GM19023 (cell line): ENCODE measurements around the gene FECH.
"Not testable (repeated sequence)": the region's sequence is repeated elsewhere in the genome, so short reads cannot be mapped to it uniquely, and the experiment has no call there.

Experiments
- ATAC-seq: cut with Tn5 transposase; IDR thresholded peaks from one replicate; pipeline ENCODE4 v1.9.1; 2021; ENCODE audit warnings: mild to moderate bottlenecking, moderate library complexity; ENCODE audit not compliant: unreplicated experiment

The FECH gene, protein sequence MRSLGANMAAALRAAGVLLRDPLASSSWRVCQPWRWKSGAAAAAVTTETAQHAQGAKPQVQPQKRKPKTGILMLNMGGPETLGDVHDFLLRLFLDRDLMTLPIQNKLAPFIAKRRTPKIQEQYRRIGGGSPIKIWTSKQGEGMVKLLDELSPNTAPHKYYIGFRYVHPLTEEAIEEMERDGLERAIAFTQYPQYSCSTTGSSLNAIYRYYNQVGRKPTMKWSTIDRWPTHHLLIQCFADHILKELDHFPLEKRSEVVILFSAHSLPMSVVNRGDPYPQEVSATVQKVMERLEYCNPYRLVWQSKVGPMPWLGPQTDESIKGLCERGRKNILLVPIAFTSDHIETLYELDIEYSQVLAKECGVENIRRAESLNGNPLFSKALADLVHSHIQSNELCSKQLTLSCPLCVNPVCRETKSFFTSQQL

GRCh38 chr18:57586251-57587049 lies at the start of gene FECH:
Gene FECH (minus strand): TSS chr18:57586702. CDS start chr18:57586620, 82 bp downstream.
- peak; percentile 97 for ATAC-seq

- no peak for ATAC-seq
Measured at GRCh38 chr18:57635003-57635822, 48.7 kb upstream of the FECH start.

DNA sequence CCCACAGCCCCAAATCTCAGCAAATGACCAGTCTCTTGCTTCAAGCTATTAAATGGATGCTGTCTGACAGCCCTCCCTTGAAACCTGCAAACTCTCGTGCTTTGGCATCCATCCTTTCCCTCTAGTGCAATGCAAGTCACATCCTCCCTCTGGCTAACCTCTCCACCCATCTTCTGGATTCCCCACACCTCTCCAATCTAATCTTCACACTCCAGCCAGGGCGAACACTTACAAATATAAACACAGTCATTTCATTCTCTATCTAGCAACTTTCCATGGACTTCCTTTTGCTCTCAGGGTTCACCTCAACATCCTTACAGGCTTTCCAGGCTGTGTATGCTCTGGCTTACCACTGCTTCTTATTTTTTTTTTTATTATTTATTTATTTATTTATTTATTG lies 45.2 kb upstream of the FECH start:
- no peak for ATAC-seq

DNA sequence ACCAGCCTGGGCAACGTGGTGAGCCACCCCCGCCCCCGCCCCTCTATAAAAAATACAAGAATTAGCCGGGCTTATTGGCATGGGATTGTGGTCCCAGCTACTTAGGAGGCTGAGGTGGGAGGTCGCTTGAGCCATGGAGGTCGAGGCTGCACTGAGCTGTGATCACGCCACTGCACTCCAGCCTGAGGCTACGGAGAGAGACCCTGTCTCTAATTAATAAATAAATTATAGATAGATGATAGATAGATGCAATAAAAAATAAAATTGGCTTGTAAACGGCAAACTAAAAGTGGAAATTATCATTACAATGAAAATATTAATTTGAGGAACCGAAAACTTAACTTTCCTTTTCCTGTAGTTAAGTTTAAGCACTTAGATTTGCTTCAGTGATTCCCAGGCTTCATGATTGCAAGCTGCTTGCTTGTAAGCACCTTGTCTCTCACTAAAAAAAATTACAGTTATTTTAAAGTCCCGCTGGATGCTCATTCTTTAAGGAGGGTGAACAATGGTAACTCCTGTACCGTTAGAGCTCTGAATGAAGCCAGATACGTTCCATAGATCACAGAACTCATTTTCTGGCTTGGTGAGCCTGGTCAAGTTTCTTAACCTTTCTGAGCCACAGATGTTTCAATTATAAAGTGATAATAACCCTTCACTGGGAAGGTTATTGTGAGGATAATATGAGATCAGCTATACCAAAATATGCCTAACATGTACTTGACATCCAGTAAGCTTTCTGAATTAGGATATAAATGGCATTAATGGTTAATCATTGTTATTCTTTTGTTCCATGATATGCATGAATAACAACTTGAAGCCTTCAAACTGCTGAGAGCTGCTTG lies 44.5 kb upstream of the FECH start:
- ATAC-seq: peak; percentile 12

DNA sequence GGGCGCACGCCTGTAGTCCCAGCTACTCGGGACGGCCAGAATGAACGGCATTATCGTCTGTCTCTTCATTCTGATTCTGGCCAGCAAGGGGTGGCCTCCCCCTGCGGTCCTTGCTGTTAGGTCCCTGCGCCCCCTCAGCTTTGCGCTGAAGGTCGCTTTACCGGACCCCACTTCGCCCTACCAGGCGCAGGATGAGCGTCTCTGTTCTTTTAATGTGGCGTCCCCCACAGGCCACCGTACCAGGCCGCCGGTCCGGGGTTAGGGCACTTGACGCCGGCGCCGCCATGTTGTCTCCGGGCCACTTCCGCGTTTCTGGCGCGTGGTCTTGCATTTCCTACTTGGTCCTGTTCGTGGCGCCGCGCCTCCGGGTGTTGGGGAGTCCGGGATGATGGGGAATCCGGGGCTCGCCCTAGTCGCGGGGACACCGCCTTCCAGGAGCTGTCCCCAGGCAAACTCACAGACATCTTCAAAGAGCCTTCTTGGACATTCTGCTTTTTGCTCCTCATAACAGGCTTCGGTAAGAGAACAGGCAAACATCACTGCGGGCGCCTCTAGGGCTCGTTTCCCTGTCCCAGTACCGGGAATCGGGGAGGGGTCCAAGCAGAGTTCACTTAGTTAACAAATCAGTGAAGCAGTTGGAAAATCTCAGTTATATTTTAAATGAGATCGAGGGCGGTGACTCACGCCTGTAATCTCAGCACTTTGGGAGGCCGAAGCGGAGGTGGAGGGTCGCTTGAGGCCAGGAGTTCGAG lies 43.7 kb upstream of the FECH start:
- ATAC-seq: peak; percentile 95

GRCh38 chr18:57629422-57629821 lies 42.9 kb upstream of the FECH start:
- no peak for ATAC-seq

DNA sequence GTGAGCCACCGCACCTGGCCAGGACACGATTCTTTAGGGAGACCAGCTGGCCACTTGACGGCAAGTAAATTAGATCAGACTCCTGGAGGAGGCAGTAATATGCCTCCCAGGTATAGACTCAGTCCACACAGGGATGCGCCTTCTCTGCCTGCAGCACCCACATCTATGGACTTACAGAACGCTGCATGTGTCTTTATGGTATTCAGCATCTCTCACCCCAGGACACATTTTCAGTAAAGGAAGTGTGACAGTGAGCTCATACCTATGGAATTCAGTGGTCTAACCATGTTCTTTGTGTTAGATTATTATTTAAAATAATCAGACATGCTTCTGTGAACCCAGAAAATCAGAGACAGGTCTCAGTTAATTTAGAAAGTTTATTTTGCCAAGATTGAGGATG lies 41.0 kb upstream of the FECH start:
- ATAC-seq: no peak

DNA sequence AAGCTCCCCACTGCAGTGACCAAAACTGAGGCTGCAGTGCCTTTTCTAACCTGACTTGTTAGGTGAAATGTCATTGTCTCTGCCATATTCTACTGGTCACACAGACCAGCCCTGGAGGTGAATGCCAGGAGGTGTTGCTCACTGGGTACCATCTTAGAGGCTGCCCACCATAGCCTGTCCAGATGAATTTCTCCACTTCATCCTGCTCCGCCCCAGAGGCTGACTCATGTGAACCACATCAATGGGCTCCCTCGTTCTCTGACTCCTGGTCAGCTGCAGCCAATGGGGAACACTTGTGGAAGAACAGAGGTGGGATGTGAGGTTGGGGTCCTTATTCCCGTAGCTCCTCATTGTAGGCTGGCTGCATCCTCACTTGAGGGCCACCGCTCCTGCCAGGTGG lies 38.5 kb upstream of the FECH start:
- no peak for ATAC-seq

- ATAC-seq: peak; percentile 31
Measured at GRCh38 chr18:57621246-57621604, 34.7 kb upstream of the FECH start.

- no peak for ATAC-seq
Measured at GRCh38 chr18:57619876-57620275, 33.4 kb upstream of the FECH start.

DNA sequence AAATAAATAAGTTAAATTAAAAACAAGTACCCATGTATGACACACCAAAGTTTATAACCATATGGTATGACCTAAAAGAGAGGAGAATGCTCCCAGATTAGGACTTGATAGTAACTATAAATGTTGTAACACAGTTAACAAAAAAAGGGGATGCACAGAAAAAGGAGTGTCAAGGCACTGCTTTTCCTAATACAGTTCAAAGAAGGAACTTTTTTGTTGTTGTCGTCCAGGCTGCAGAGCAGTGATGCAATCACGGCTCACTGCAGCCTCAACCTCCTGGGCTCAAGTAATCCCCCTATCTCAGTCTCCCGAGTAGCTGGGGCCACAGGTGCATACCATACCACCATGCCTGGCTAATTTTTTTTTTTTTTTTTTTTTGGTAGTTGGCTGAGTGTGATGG lies 32.4 kb upstream of the FECH start:
- no peak for ATAC-seq

GRCh38 chr18:57603871-57604270 lies 17.4 kb upstream of the FECH start:
- no peak for ATAC-seq

DNA sequence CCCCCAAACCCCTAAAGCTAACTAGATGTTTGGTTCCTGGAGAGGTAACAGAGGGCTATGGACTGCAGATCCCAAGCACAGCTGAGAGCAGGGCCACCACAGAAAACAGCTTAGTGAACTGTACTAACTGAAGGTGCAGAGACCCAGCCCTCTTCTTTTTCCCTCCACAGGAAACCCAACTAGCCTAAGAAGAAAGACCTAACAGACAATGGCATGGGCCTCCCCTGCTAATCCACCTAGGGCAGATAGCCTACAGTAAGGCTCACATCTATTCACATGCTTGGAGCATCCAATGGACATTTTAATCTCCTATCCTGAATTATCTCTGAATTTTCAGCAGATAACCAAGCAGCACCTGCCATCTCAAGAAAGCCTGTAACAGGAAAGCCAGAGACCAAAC lies 8.8 kb upstream of the FECH start:
- no peak for ATAC-seq

GRCh38 chr18:57592716-57593115 lies 6.2 kb upstream of the FECH start:
- ATAC-seq: not testable (repeated sequence)

DNA sequence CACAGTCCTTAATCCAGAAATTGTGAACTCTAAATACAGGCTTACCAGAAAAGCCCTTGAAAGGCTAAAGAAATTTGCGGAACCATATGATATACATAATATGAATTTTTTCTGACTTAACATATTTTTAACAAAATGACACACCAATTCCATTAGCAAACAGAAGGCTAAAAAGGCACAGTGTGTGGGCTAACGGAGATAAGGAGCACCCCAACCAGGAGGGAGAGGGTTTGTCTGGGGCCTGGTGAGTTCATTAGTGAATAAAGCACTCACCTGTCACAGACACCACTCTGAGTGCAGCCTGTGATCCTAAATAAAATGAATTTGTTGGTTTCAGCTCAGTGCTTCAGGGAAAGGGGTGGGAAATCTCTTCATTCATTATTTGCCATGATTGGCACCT lies 2.7 kb upstream of the FECH start:
- ATAC-seq: no peak

GRCh38 chr18:57587098-57587661 lies 678 bp upstream of the FECH start:
- ATAC-seq: no peak

DNA sequence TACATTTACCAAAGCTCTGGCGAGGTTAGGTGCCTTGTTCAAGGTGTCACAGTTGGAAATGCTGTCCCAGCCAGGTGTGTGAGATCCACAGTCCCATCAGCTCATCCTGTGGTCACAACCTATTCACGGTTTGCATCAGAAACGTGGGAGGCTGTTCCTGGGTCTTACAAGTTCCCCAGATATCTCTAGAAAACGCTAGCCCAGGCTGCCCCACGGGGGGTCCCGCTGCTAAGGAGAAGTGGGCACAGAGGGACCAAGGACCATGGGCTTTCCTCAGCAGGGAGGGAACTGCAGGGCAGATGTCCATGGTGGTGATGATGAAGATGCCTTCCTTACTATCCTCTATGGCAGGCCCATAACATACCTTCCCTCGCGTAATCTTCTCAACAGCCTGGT lies 649 bp downstream of the FECH start:
- ATAC-seq: peak; percentile 4

- ATAC-seq: no peak
Measured at GRCh38 chr18:57585421-57585820, 1.1 kb downstream of the FECH start.

DNA sequence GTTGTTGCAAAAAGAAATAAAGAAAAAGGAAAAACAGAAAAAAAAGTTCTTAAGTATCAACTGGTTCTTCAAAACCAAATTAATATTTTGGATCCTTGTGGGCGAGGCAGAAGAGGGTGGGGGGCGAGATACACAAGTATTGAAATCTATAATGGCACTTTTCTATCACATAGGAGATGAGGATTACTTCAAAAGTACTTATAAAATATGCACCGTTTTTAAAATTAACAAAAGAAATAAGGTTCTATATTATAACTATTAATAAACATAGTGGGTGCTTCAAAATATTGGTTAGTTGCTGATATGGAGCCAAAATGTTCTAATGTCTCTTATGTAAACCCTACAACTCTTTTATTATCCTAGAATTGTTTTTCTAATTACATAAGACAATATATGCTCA lies 2.1 kb downstream of the FECH start:
- no peak for ATAC-seq
